OCI-LY1 (cell line): ENCODE data around the gene PAX5.

ENCODE experiments used
- H2AFZ ChIP-seq: fragments of 200-600 bp; sonication (generic), shearing (Covaris generic); 2 replicates; pipeline ENCODE4 v1.6.0; 2014; ENCODE audit warnings: antibody characterized with exemption, mild to moderate bottlenecking, low read length
- H3F3A ChIP-seq: fragments of 200-600 bp; sonication (generic), shearing (Covaris generic); 2 replicates; pipeline ENCODE4 v1.6.0; 2014; ENCODE audit warnings: mild to moderate bottlenecking, antibody characterized with exemption, low read length, moderate library complexity; ENCODE audit not compliant: insufficient read depth
- H3K27ac ChIP-seq: fragments of 200-600 bp; sonication (generic); 2 replicates; pipeline ENCODE4 v1.5.1; 2014; ENCODE audit warnings: low read length, mixed run types, mild to moderate bottlenecking, low read depth; ENCODE audit not compliant: poor library complexity, severe bottlenecking
- H3K27me3 ChIP-seq: fragments of 200-600 bp; sonication (generic); 2 replicates; pipeline ENCODE4 v1.6.0; 2014; ENCODE audit warnings: antibody characterized with exemption, mild to moderate bottlenecking, low read length, moderate library complexity; ENCODE audit not compliant: insufficient read depth
- H3K36me3 ChIP-seq: fragments of 200-600 bp; sonication (generic); 2 replicates; pipeline ENCODE4 v1.6.1; 2014; ENCODE audit warnings: mild to moderate bottlenecking, antibody characterized with exemption, low read length, moderate library complexity, mixed read lengths; ENCODE audit not compliant: insufficient read depth
- H3K4me1 ChIP-seq: fragments of 200-600 bp; sonication (generic); 2 replicates; pipeline ENCODE4 v1.5.1; 2014; ENCODE audit warnings: mild to moderate bottlenecking, low read length, moderate library complexity; ENCODE audit not compliant: insufficient read depth, severe bottlenecking
- H3K4me2 ChIP-seq: fragments of 200-600 bp; sonication (generic), shearing (Covaris generic); 2 replicates; pipeline ENCODE4 v1.6.1; 2014; ENCODE audit warnings: low read length
- H3K4me3 ChIP-seq: fragments of 200-600 bp; sonication (generic); 2 replicates; pipeline ENCODE4 v1.5.1; 2014; ENCODE audit warnings: low read length, low read depth, mild to moderate bottlenecking, mixed read lengths; ENCODE audit not compliant: poor library complexity, severe bottlenecking
- H3K79me2 ChIP-seq: fragments of 200-600 bp; shearing (Covaris generic); 2 replicates; pipeline ENCODE4 v1.6.1; 2016; ENCODE audit warnings: mixed run types, low read length, mixed read lengths; ENCODE audit not compliant: insufficient read depth
- H3K9ac ChIP-seq: fragments of 200-600 bp; sonication (generic), shearing (Covaris generic); 2 replicates; pipeline ENCODE4 v1.6.1; 2014; ENCODE audit warnings: mild to moderate bottlenecking, low read length, mixed read lengths
- H3K9me2 ChIP-seq: fragments of 200-600 bp; sonication (generic), shearing (Covaris generic); 2 replicates; pipeline ENCODE4 v1.6.1; 2014; ENCODE audit warnings: low read depth, mild to moderate bottlenecking, low read length, mixed read lengths
- H3K9me3 ChIP-seq: fragments of 200-600 bp; shearing (Covaris generic); 2 replicates; pipeline ENCODE4 v1.6.1; 2014; ENCODE audit warnings: low read length, mixed read lengths
- H4K20me1 ChIP-seq: fragments of 200-600 bp; sonication (generic), shearing (Covaris generic); 2 replicates; pipeline ENCODE4 v1.6.0; 2016; ENCODE audit warnings: mild to moderate bottlenecking, low read length; ENCODE audit not compliant: insufficient read depth
- CTCF ChIP-seq: fragments of 200-600 bp; sonication (generic), shearing (Covaris generic); IDR thresholded peaks from 2 replicates; pipeline ENCODE4 v1.5.1; 2017; ENCODE audit warnings: mild to moderate bottlenecking, antibody characterized with exemption, low read length, moderate library complexity, mixed read lengths
- EZH2 ChIP-seq: fragments of 200-600 bp; sonication (generic), shearing (Covaris generic); IDR thresholded peaks from 2 replicates; pipeline ENCODE4 v1.8.0; 2017; ENCODE audit warnings: borderline replicate concordance, mixed run types, mild to moderate bottlenecking, antibody characterized with exemption, low read length, moderate library complexity, mixed read lengths

Gene PAX5

GRCh38 chr9:36891341-36891811 is 142.7 kb downstream of the PAX5 start:
- no peaks in the 10 kb centered on the region for H3K4me1 ChIP-seq
- H3K79me2 ChIP-seq, result no peaks in the 10 kb centered on the region; the same call in 1 of the 2 replicates
- H3K36me3 ChIP-seq, result peaks cover 66% of the 10 kb centered on the region
- no peaks in the 10 kb centered on the region for H4K20me1 ChIP-seq
- no peak overlapping the region for H2AFZ ChIP-seq
- H3K27ac ChIP-seq, result no peak overlapping the region
- no peak overlapping the region for H3K4me3 ChIP-seq
- H3K27me3 ChIP-seq, result no peaks in the 10 kb centered on the region
- no peaks in the 10 kb centered on the region for H3K9me2 ChIP-seq
- no peaks in the 10 kb centered on the region for H3K9me3 ChIP-seq
- no peak overlapping the region for H3K4me2 ChIP-seq
- no peak overlapping the region for H3K9ac ChIP-seq
- H3F3A ChIP-seq, result no peaks in the 10 kb centered on the region
- TF ChIP-seq CTCF (no peak), EZH2 (no peak)

GRCh38 chr9:36889844-36890243 is 144.2 kb downstream of the PAX5 start:
- Histone ChIP-seq H3K9ac (no peak overlapping the region), H3K27me3 (no peaks in the 10 kb centered on the region), H3K4me3 (no peak overlapping the region), H3K36me3 (peaks cover 64% of the 10 kb centered on the region), H3K9me2 (no peaks in the 10 kb centered on the region), H2AFZ (no peak overlapping the region), H3K4me1 (no peaks in the 10 kb centered on the region), H4K20me1 (no peaks in the 10 kb centered on the region), H3K27ac (no peak overlapping the region), H3K4me2 (no peak overlapping the region), H3K79me2 (no peaks in the 10 kb centered on the region; the same call in 1 of the 2 replicates), H3K9me3 (no peaks in the 10 kb centered on the region), H3F3A (no peaks in the 10 kb centered on the region)
- no peak for TF ChIP-seq EZH2
- no peak for TF ChIP-seq CTCF

GRCh38 chr9:36888551-36888950 is 145.5 kb downstream of the PAX5 start:
- Histone ChIP-seq H3K27me3 (no peaks in the 10 kb centered on the region), H2AFZ (no peak overlapping the region), H3K9me2 (no peaks in the 10 kb centered on the region), H3K9me3 (no peaks in the 10 kb centered on the region), H3K4me2 (no peak overlapping the region), H3F3A (no peaks in the 10 kb centered on the region), H3K79me2 (no peaks in the 10 kb centered on the region; the same call in 1 of the 2 replicates), H3K9ac (no peak overlapping the region), H3K4me3 (no peak overlapping the region), H3K4me1 (no peaks in the 10 kb centered on the region), H3K36me3 (peaks cover 63% of the 10 kb centered on the region), H3K27ac (no peak overlapping the region), H4K20me1 (no peaks in the 10 kb centered on the region)
- TF ChIP-seq CTCF, result no peak
- no peak for TF ChIP-seq EZH2
